Activated CD4-positive, alpha-beta T cell treated with anti-CD3 and anti-CD28 coated beads, Interleukin-2, amount 50 U/mL, for 16 hours (primary cell): ENCODE measurements around the gene SLC35F3.
A peak's percentile ranks its signal among the peaks of the same experiment; 100 is the strongest.
"Not testable (repeated sequence)": the region's sequence is repeated elsewhere in the genome, so short reads cannot be mapped to it uniquely, and the experiment has no call there.

Experiments
- DNase-seq: peaks from one replicate; pipeline ENCODE4 v3.0.0-alpha.2; 2020

The SLC35F3 gene

GRCh38 chr1:234300096-234300495 is 395.6 kb downstream of the SLC35F3 start:
- no peak for DNase-seq

DNA sequence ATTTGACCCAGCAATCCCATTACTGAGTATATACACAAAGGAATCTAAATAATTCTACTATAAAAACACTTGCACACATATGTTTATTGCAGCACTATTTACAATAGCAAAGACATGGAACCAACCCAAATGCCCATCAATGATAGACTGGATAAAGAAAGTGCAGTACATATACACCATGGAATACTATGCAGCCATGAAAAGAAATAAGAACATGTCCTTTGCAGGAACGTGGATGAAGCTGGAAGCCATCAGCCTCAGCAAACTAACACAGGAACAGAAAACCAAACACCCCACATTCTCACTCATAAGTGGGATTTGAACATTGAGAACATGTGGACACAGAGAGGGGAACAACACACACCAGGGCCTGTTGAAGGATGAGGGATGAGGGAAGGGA is 397.2 kb downstream of the SLC35F3 start:
- DNase-seq = not testable (repeated sequence)

DNA sequence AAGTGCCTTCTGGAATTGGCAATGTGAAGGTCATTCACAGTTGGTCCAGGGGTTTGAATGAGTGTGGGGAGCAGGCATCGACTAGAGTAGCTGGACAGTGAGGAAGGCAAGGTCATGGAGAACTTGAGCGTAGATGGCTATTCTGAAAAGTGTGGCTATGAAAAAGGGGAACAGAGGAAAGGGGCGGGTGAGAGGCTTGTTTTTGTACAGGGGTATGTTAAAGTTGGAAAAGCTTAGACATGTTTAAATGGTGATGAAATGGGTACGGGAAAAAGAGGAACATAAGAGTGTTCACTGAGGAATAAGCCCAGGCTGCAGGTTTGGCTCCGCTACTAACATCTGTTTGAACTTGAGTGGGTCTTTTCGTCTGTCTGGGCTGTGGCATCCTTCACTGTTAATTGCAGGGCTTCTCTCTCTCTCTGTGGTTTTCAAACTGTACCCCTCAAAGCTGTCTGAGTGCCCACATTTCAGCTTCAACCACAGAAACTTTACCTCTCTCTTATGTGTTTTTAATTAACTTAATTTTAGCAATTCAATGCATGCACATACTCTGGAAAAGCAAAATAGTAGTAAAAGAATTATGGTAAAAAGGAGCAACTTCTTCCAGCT is 398.0 kb downstream of the SLC35F3 start:
- no peak for DNase-seq

DNA sequence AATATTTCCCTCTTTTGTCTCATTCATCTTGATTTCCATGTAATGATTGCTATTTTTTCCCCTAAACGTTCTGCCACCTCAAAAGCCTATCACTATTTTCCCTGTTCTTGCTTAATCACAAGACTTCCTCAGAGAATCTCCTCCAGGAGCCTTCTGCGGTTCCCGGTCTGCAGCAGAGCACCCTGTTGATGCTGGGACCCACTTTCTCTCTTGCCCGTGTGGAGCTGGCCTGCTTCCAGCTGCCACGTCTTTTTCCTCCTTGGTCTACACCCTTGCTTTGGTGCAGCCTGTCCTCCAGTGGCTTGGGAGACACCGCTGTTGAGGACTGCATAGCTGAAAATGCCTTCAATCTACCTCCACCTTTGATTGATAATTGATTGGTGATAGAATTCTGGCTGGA is 398.8 kb downstream of the SLC35F3 start:
- no peak for DNase-seq

DNA sequence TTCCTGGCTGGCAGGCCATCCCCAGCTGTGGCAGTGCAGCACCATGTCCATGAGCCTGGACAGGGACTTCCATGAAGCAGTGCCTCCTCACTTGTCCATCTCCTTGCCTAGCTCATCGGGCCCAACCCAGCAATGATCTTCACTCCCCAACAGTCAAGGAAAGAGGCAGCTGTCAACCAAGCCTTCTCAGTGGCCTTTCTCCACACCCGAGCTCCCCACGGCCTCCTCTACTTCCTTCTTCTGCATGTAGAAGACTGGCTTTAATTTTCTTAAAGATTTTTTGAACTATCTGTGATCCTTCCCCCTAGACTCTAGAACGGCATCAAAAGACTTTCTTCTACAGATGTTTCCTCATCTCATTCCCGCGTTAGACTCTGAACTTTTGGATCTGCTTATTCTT is 403.2 kb downstream of the SLC35F3 start:
- no peak for DNase-seq

GRCh38 chr1:234309243-234309597 is 404.7 kb downstream of the SLC35F3 start:
- no peak for DNase-seq

DNA sequence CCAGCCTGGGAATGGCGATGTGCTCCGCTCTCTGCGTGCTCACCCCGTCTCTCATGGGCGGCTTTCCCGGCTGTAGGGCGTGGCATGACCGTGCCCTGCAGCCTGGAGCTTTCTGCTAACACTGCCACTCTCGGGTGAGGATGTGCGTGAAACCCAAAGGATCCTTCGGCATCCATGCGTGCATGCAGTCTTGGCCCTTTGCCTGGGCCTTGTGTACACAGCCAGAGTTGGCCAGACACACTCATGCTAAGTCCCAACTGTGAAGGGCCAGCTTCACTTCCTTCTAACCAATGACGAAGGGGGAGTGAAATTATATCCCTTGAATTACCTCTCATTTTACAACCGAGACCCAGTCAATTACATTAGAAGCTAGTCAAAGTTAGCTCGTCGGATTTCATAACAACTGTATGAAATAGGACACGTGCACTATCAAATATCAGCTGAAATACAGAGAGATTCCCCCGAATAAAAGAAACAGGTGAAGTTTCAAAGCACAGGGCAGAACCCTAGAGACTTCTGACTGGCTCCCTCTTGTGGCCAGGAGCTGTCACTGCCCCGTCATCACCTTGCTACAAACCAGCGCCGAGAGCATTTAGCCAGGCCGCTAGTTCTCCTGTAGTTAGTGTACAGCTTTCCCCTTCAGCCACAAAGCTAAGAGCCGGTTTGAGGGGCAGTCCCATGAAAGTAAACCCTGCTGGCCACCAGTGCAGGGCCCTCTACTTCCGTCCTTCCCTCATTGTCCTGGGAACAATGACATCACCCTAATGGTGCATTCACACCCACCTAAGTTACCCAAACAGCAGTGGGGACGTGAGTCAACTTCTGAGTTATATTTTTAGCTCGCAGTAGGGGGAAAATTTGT is 405.4 kb downstream of the SLC35F3 start:
- peak; percentile 76 for DNase-seq

DNA sequence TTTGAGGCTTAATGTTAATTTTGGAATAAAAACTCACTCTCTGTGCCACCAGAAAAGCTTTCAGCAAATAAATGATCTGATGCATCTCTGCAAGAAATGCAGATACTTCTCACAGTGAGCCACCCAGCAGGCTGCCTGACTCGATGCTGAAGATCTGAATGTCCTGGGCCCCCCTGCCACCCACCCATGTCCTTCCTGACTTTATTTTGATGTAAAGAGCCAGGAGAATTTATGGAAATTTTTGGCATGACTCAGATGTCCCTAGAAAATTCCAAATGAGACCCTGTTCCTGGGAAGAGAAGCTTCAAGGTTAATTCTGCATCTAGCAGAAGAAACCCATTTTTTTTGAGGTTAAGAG is 406.0 kb downstream of the SLC35F3 start:
- DNase-seq = no peak

GRCh38 chr1:234311414-234311813 is 406.9 kb downstream of the SLC35F3 start:
- no peak for DNase-seq

DNA sequence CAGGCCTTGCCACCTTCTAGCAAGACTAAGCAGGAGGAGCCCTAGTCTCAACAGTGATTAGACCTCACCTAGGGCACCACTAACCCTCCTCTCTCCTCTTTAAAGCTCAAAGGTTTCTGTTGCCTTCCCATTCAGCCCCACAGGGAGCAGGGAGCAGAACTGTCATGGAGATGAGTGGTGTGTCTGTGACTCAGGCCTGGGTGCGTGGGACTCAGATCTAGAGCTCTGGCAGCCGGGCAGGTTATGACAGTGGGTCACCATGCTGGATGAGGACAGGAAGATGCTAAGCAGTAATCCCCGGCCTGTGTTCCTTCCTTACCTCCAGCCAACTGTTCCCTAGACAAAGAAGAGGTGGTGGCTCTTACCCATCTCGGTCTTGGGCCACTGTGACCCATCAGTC is 408.7 kb downstream of the SLC35F3 start:
- DNase-seq = no peak

GRCh38 chr1:234315091-234315541 is 410.6 kb downstream of the SLC35F3 start:
- DNase-seq = peak; percentile 77

- no peak for DNase-seq
Observed at GRCh38 chr1:234315588-234315987, 411.1 kb downstream of the SLC35F3 start.

DNA sequence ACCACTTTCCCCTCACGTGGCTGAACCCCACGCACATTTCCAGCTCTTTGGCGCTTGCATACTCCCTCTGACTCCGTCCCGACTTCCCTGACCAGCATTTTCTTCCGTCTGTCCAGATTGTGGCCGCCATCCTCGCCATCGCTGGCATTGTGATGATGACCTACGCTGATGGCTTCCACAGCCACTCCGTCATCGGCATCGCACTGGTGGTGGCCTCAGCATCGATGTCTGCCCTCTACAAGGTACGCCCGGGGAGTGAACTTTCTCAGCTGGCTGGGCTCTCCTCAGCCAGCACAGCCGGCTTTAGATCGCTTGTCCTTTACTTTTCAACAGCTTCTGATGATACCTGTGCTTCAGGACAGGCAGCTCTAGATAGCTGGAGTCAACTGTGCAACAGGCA is 412.0 kb downstream of the SLC35F3 start:
- no peak for DNase-seq

GRCh38 chr1:234316937-234317336 is 412.5 kb downstream of the SLC35F3 start:
- DNase-seq = no peak

DNA sequence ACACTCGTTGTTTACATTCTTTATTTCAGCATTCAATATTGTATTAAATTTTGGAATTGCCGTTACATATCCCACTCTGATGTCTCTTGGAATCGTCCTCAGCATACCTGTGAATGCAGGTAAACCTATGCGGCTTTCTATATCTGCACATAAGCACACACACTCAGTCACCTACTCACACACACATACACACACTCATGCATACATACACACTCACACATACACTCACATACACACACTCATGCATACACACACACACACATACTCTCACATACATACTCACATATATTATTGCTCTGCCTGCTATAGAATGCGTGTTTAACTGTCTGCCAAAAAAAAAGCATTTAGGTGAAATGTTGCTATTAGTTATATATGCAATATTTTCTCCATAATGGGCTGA is 415.6 kb downstream of the SLC35F3 start:
- DNase-seq = no peak

DNA sequence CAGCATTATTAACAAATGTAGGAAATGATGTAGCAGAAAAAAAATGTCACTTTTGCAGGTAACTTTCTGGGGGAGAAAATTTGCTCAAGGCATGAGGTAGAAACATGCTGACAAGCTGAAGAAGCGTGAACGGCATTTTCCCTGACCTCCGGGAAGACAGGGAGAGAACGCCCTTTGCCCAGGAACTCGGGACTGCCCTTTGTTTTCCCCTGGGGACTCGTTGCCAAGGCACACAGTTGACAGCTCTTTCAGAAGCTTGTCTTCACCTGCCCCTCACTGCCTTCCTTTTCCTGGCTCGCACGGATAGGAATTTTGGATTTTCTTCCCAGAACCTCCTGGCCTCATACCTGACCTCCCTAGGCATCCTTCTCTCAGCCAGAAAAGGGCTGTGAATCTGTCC is 416.1 kb downstream of the SLC35F3 start:
- DNase-seq = no peak

GRCh38 chr1:234321231-234321630 is 416.8 kb downstream of the SLC35F3 start:
- DNase-seq = no peak

- DNase-seq = no peak
Observed at GRCh38 chr1:234322097-234322496, 417.6 kb downstream of the SLC35F3 start.

DNA sequence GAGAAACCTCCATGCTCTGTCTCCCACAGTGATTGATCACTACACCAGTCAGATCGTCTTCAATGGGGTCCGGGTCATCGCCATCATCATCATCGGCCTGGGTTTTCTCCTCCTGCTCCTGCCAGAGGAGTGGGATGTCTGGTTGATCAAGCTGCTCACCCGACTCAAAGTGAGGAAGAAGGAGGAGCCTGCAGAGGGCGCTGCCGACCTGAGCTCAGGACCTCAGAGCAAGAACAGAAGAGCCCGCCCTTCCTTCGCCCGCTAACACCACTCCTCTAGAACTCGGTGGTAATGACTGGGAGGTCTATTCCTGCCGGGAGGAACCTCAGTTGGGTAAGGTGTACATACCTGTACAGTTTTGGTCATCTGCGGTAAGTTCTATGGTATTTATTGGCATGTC is 418.5 kb downstream of the SLC35F3 start:
- peak; percentile 55 for DNase-seq

GRCh38 chr1:234324821-234325220 is 420.3 kb downstream of the SLC35F3 start:
- DNase-seq = no peak

- peak; percentile 44 for DNase-seq
Observed at GRCh38 chr1:234325878-234326496, 421.5 kb downstream of the SLC35F3 start.

GRCh38 chr1:234326497-234327366 is 422.3 kb downstream of the SLC35F3 start:
- peak; percentile 76 for DNase-seq

- no peak for DNase-seq
Observed at GRCh38 chr1:234327577-234328164, 423.2 kb downstream of the SLC35F3 start.
